ENCODE measurements around the gene ABCA2. TPM values are rescaled to one million over a fixed set of nuclear protein-coding genes. Genes with fewer than 3 reads are reported as not detected.

The ABCA2 gene
- total and polyA plus RNA-seq, 4 donors, result 2.9 to 15.2 (median 12.3) TPM

DNA sequence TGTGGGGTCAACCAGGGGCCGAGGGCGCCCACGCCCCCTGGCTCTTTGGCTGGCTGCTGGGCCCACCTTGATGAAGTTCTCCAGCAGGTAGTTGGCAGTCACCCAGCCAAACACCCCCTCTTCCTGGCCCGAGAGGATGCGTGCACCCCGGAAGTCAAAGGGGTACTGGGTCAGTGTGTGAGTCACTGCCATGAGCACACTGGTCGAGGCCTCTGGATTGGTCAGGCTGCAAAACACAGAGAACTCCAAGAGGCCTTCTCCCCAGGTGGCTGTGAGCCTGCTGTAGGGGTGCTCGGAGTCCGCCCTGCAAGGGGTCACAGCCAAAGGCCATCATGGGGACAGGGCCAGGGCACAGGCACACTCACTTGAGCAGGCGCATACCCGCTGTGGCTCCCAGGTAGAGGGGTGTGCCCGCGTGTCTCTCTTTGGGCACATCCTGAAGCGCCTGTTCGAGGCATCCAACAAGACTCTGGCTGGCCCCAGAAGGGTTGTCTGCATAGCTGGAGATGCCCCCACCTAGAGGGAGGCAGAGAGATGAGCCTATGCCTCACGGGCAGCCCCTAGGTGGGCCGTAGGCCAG is 23.2 kb upstream of the ABCA2 start (continued):
- TF ChIP-seq, protein P1, sequence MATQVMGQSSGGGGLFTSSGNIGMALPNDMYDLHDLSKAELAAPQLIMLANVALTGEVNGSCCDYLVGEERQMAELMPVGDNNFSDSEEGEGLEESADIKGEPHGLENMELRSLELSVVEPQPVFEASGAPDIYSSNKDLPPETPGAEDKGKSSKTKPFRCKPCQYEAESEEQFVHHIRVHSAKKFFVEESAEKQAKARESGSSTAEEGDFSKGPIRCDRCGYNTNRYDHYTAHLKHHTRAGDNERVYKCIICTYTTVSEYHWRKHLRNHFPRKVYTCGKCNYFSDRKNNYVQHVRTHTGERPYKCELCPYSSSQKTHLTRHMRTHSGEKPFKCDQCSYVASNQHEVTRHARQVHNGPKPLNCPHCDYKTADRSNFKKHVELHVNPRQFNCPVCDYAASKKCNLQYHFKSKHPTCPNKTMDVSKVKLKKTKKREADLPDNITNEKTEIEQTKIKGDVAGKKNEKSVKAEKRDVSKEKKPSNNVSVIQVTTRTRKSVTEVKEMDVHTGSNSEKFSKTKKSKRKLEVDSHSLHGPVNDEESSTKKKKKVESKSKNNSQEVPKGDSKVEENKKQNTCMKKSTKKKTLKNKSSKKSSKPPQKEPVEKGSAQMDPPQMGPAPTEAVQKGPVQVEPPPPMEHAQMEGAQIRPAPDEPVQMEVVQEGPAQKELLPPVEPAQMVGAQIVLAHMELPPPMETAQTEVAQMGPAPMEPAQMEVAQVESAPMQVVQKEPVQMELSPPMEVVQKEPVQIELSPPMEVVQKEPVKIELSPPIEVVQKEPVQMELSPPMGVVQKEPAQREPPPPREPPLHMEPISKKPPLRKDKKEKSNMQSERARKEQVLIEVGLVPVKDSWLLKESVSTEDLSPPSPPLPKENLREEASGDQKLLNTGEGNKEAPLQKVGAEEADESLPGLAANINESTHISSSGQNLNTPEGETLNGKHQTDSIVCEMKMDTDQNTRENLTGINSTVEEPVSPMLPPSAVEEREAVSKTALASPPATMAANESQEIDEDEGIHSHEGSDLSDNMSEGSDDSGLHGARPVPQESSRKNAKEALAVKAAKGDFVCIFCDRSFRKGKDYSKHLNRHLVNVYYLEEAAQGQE (IDR thresholded peaks at IDR 0.05), result no peak
- TF ChIP-seq EGR1 (IDR thresholded peaks at IDR 0.05; ENCODE audit: low read depth in 2 of 2) (no peak), HNF4A (conservative IDR thresholded peaks at IDR 0.05) (no peak)
- TF ChIP-seq, protein P2, sequence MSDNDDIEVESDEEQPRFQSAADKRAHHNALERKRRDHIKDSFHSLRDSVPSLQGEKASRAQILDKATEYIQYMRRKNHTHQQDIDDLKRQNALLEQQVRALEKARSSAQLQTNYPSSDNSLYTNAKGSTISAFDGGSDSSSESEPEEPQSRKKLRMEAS (IDR thresholded peaks at IDR 0.05), result no peak

DNA sequence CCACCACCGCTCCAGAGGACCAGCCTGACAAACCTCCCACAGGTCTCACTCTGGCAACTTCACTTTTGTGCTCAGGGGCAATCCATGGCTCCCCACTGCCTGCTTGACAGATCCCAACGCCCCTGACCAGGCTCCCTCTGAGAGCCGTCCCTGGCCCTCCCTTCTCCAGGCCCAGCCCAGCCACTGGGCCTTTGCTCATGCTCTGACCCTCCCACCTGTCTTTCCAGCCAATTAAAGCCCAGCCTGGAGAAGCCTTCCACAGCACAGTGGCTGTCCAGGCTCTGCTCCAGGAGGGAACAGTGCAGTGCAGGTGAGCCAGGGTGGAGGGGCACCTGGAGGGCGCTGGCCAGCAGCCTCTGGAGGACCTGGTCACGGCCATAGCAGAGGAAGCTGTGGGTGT is 22.5 kb upstream of the ABCA2 start:
- Histone ChIP-seq H3K4me1 (ENCODE audit: control insufficient read depth in 4 of 4, insufficient read depth in 4 of 4, low read length in 3 of 4) (peaks cover 13 to 43% (median 20%) of the 10 kb centered on the region in 4 donors), H3K4me3 (ENCODE audit: low read depth in 1 of 3, low read length in 3 of 3) (no peak overlapping the region), H3K36me3 (ENCODE audit: control insufficient read depth in 4 of 4, insufficient read depth in 3 of 4, low read depth in 1 of 4, low read length in 3 of 4) (no peaks in the 10 kb centered on the region), H3K9ac (ENCODE audit: low read depth in 1 of 2, low read length in 2 of 2) (no peak overlapping the region), H3K9me3 (ENCODE audit: control insufficient read depth in 4 of 4, low read length in 3 of 4) (no peaks in the 10 kb centered on the region), H3K27ac (ENCODE audit: low read depth in 1 of 2, low read length in 2 of 2) (no peak overlapping the region), H3K27me3 (ENCODE audit: control insufficient read depth in 4 of 4, insufficient read depth in 4 of 4, low read length in 3 of 4) (peaks cover 0 to 11% (median 8%) of the 10 kb centered on the region in 4 donors)
- no peak for TF ChIP-seq CTCF (IDR thresholded peaks at IDR 0.05; ENCODE audit: low read depth, low read length, missing input control)
- TF ChIP-seq FOXA1 (IDR thresholded peaks at IDR 0.05), result no peak
- TF ChIP-seq, protein P2 (IDR thresholded peaks at IDR 0.05), result no peak
- TF ChIP-seq HNF4G (IDR thresholded peaks at IDR 0.05), result no peak
- TF ChIP-seq EGR1 (IDR thresholded peaks at IDR 0.05; ENCODE audit: low read depth in 2 of 2), result no peak
- TF ChIP-seq GABPA (IDR thresholded peaks at IDR 0.05 in 1 of 2, conservative IDR thresholded peaks at IDR 0.05 in 1 of 2), result no peak
- no peak for TF ChIP-seq FOXA2 (IDR thresholded peaks at IDR 0.05)
- no peak for TF ChIP-seq YY1 (IDR thresholded peaks at IDR 0.05)
- TF ChIP-seq SP1 (IDR thresholded peaks at IDR 0.05), result no peak
- TF ChIP-seq NR2F2 (IDR thresholded peaks at IDR 0.05), result no peak
- no peak for DNase-seq (ENCODE audit: low spot score)
- 85% methylated on average over 5 of the region's 5 CpGs for WGBS

- Histone ChIP-seq H3K4me3 (ENCODE audit: low read depth in 1 of 3, low read length in 3 of 3) (no peak overlapping the region), H3K4me1 (ENCODE audit: control insufficient read depth in 4 of 4, insufficient read depth in 4 of 4, low read length in 3 of 4) (peaks cover 6 to 39% (median 13%) of the 10 kb centered on the region in 4 donors), H3K9ac (ENCODE audit: low read depth in 1 of 2, low read length in 2 of 2) (no peak overlapping the region), H3K9me3 (ENCODE audit: control insufficient read depth in 4 of 4, low read length in 3 of 4) (no peaks in the 10 kb centered on the region), H3K27me3 (ENCODE audit: control insufficient read depth in 4 of 4, insufficient read depth in 4 of 4, low read length in 3 of 4) (peaks cover 6 to 14% (median 8%) of the 10 kb centered on the region in 4 donors), H3K36me3 (ENCODE audit: control insufficient read depth in 4 of 4, insufficient read depth in 3 of 4, low read depth in 1 of 4, low read length in 3 of 4) (no peaks in the 10 kb centered on the region), H3K27ac (ENCODE audit: low read depth in 1 of 2, low read length in 2 of 2) (no peak overlapping the region)
- peak; percentile 68 for DNase-seq (ENCODE audit: low spot score)
- 48% methylated on average over 38 of the region's 38 CpGs for WGBS
- peak; percentile 56 for TF ChIP-seq CTCF (IDR thresholded peaks at IDR 0.05; ENCODE audit: low read depth, low read length, missing input control)
- peak; percentile 52 to 76 for TF ChIP-seq RAD21 (IDR thresholded peaks at IDR 0.05)
- no peak for TF ChIP-seq FOXA1 (IDR thresholded peaks at IDR 0.05)
- TF ChIP-seq RXRA (IDR thresholded peaks at IDR 0.05), result no peak
- TF ChIP-seq SP1 (IDR thresholded peaks at IDR 0.05), result no peak
Measured at GRCh38 chr9:137049544-137050449, 21.8 kb upstream of the ABCA2 start.

Measured in liver (tissue), 9 donors.